NCI-H345 treated with DMSO at 0.1 percent for 48 hours (cell line): Measurements from ENCODE around the gene NCOA1.

Experiments used
- DNase-seq: peaks from one replicate; lab custom pipeline; 2025; ENCODE audit not compliant: unreplicated experiment; lab: John Stamatoyannopoulos, UW

Gene NCOA1

DNA sequence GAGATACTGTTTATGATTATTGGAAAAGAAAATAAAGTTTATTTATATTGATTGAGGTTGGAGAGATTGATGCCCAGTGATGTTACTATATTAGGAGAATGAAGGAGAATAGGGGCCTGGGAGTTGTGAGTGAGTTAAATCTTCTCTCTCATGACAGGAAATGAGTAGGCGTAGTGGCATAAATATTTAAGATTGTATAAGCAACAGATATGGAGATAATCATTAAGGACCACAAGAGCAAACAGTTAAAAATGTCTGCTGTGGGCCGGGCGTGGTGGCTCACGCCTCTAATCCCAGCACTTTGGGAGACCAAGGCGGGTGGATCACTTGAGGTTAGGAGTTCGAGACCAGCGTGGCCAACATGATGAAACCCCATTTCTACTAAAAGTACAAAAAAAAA lies 239.4 kb downstream of the NCOA1 start:
- DNase-seq: no peak

DNA sequence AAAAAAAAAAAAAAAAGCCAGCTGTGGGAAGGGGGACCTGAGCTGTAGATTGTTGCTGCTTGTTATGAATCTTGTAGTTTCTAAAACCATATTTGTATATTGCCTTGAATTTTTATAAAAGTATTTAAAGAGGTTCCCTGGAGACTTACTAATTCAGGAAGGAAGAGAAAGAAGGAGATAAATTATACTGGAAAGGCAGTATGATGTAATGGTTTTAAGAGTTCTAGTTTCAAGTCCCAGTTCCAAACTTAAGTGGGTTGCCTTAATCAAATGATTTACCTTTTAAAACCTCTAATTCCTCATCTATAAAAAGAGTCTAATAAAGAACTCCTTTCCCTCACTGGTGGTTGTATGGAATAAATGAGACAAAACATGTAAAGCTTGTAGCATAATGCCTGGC lies 240.0 kb downstream of the NCOA1 start:
- DNase-seq: no peak

DNA sequence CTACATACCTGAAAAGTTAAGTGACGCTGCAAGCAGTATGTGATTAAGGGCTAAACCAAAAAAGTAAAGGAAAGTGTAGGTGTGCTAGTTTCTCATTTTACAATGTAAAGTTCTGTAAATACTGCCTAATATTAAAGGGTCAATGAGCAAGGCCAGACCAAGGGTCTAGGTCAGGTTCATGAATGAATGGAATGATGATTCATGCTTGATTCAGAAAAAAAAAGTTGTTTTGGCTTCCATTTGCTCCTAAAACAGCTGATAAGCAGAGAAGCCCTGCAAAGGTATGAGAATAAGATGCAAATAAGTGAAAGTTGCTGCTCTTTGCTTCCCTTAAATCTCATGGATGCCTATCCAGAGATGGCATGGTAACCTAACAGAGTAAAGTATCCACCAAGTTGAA lies 240.9 kb downstream of the NCOA1 start:
- no peak for DNase-seq

GRCh38 chr2:24734741-24735140 lies 243.7 kb downstream of the NCOA1 start:
- DNase-seq: no peak

- no peak for DNase-seq
Observed at GRCh38 chr2:24739354-24740025, 248.4 kb downstream of the NCOA1 start.

DNA sequence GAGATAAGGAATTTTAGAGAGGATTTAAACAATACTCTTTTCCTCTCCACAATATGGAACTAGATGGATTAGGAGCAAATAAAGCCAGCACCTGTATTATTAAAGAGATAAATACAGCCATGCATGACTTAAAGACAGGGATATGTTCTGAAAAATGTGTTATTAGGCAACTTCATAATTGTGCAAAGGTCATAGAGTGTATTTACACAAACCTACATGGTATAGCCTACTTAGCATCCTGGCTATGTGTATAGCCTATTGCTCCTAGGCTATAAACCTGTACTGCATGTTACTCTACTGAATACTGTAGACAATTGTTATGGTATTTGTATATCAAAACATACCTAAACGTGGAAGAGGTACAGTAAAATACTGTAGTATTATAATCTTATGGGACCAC lies 249.1 kb downstream of the NCOA1 start:
- DNase-seq: no peak

DNA sequence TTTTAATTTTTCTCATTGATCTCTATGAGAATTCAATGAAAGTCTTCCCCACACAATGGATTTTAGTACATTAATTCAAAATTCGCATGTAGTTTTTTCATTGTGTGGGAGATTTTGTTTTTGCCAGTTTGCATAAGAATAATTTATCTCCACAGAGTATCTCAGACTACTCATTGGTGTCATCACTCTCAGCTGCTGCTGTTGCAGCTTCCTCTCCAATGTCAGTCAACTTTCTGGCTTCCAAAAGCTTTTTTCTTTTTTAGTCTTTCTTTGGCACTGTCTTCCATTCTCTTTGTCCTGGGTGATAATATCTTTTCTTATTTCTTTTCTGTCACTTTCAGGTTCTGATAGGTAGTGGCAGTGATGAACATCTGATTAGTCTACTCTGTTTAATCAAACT lies 251.7 kb downstream of the NCOA1 start:
- no peak for DNase-seq

- no peak for DNase-seq
Observed at GRCh38 chr2:24743924-24744323, 252.9 kb downstream of the NCOA1 start.

- DNase-seq: no peak
Observed at GRCh38 chr2:24744356-24744755, 253.3 kb downstream of the NCOA1 start.

DNA sequence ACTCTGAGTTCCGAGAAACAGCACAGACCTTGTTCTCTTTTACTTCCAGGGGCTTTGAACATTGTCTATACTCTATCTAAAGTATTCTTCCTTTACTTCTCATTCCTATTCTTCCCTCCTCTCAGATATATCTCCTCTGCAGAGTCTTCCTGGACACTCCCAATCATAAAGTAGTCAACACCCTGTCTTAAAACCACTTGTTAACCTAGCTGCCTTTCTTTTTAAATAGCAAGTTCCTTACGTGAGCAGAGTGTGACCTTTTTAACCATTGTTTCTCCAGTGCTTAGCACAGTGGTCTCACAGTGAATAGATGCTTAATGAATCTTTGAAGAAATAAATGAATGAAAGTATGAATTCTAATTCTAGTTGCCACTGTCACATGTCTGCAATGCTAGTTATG lies 254.8 kb downstream of the NCOA1 start:
- DNase-seq: no peak

GRCh38 chr2:24747299-24747698 lies 256.2 kb downstream of the NCOA1 start:
- no peak for DNase-seq

DNA sequence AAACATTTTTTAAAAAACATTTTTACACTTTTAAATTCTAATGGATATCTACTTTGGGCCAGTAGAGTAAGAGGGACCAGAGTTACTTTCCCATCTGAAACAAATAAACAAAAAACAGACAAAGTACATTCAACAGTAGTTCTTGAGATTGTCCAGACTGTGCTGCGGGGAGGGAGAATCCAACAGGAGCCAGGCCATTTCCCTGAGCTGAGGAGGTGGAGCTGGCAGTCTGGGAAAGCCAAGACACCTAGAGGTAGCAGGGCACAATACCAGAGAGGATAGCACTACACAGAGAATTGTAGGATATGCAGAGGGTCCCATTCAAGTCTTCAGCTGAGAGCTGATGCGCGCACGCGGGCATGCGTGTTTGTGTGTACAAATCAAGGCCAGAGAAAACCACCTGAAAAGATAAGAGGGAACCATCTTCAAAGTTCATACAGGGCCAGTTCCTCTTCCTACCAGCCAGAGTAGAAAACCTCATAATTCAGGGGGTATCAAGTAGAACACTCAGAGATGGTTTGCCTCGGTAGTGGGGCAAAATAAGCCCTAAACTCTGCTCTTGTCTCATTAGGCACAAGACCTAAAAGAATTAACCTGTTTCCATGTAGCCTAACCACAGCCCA lies 258.1 kb downstream of the NCOA1 start:
- DNase-seq: no peak

DNA sequence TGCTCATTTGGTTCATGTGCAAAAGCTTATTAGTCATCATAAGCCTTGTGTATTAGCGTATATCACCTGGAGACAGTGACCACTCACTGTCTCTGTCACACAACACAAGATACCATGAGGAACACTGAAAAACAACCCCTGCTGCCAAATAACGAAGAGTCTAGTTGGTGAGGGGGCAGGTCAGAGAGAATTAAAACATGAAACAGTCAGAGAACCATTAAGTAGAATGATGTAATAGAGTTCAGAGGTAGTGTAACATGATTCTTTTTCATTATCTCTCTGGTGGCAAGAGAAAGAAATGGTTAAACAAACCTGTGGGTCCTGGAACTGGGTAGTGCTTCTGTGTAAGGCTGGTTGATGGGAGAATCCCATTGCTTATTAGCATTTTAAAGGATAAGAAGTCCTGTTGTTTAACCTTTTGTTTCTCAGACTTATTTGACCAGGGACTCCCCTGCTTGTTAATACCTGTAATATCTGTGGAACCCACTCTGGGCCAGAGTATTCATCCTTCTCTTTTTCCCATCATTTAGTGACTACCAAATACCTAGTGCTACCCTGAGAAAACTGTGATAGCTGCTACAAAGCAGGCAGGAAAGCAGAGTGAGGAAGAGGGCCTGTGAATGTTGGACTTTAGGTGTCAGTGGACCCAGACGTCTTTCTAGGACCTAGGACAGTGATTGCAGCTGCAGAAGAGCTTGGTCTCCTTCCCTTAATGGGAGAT lies 264.1 kb downstream of the NCOA1 start:
- DNase-seq: no peak

- no peak for DNase-seq
Observed at GRCh38 chr2:24756789-24757188, 265.7 kb downstream of the NCOA1 start.

GRCh38 chr2:24761866-24762265 lies 270.8 kb downstream of the NCOA1 start:
- DNase-seq: no peak

GRCh38 chr2:24762518-24762917 lies 271.5 kb downstream of the NCOA1 start:
- no peak for DNase-seq

DNA sequence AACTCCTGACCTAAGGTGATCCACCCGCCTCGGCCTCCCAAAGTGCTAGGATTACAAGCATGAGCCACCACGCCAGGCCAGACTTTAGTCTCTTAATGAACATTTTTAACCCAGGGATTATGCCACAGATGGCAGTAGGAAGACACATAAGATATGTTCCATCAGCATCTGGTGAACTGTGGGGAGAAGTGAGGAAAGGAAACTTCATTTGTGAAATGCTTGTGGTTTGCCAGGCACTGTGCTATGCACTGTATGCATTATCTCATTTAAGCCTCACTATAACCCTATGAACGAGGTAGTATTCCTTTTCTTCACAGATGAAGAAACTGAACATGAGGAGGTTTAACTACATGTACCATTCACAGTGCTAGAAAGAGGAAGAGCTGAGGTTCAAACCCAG lies 272.8 kb downstream of the NCOA1 start:
- no peak for DNase-seq

- DNase-seq: no peak
Observed at GRCh38 chr2:24766609-24767008, 275.6 kb downstream of the NCOA1 start.

DNA sequence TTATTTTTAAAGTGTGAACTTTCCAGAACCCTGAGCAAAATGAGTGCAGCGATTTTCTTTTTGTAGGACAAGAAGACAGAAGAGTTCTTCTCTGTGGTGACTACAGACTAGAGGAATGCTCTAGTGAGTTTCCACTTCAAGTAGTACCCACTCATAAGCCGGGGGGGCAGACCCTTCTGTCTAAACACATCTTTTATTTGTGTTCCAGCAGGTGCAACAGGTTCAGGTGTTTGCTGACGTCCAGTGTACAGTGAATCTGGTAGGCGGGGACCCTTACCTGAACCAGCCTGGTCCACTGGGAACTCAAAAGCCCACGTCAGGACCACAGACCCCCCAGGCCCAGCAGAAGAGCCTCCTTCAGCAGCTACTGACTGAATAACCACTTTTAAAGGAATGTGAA lies 277.0 kb downstream of the NCOA1 start:
- no peak for DNase-seq

DNA sequence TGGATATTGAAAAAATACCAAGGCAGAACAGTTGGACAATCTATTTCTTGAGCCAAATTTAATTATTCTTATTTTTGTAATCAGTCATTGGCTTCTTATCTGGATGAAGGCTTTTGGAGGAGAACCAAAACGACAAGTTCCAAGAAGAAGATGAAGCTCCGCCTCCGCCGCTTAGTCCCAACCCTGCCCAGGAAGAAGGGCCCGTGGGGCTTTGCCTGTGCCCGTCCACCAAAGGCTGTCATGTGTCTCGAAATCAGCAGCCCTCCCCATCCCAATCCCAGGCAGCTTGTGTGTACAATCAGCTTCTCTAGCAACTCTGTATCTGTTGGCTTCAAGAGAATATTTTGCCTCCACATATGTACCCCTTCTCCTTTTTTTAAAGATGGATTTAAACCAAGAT lies 277.5 kb downstream of the NCOA1 start:
- no peak for DNase-seq

GRCh38 chr2:24771061-24771460 lies 280.0 kb downstream of the NCOA1 start:
- DNase-seq: no peak

GRCh38 chr2:24771764-24772586 lies 280.9 kb downstream of the NCOA1 start:
- DNase-seq: no peak
